KMS-11 (cell line): ENCODE results near the gene AZIN2.
"Not testable (repeated sequence)": the region's sequence is repeated elsewhere in the genome, so short reads cannot be mapped to it uniquely, and the experiment has no call there.

ENCODE experiments used
- H2AFZ ChIP-seq: fragments of 200-600 bp; sonication (generic); 2 replicates; pipeline ENCODE4 v1.6.1; 2016; ENCODE audit warnings: antibody characterized with exemption, mixed run types, low read depth
- H3K27ac ChIP-seq: fragments of 200-600 bp; sonication (generic); 2 replicates; pipeline ENCODE4 v1.6.1; 2016; ENCODE audit warnings: mild to moderate bottlenecking, mixed run types
- H3K27me3 ChIP-seq: fragments of 200-600 bp; sonication (generic); 2 replicates; pipeline ENCODE4 v1.6.1; 2017; ENCODE audit warnings: mild to moderate bottlenecking, low read depth, mixed run types, moderate library complexity; ENCODE audit not compliant: insufficient read depth
- H3K36me3 ChIP-seq: fragments of 200-600 bp; sonication (generic); 2 replicates; pipeline ENCODE4 v1.6.1; 2017; ENCODE audit warnings: mild to moderate bottlenecking, mixed run types; ENCODE audit not compliant: insufficient read depth
- H3K4me1 ChIP-seq: fragments of 200-600 bp; sonication (generic); 2 replicates; pipeline ENCODE4 v1.6.1; 2016; ENCODE audit warnings: mild to moderate bottlenecking, low read depth, mixed run types; ENCODE audit not compliant: poor library complexity, severe bottlenecking
- H3K4me2 ChIP-seq: fragments of 200-600 bp; sonication (generic); 2 replicates; pipeline ENCODE4 v1.7.0; 2016; ENCODE audit warnings: mild to moderate bottlenecking, mixed run types
- H3K4me3 ChIP-seq: fragments of 200-600 bp; sonication (generic); IDR thresholded peaks from 2 replicates; pipeline ENCODE4 v1.6.1; 2017; ENCODE audit warnings: low read depth, low read length, mixed read lengths; ENCODE audit not compliant: insufficient read depth
- H3K79me2 ChIP-seq: fragments of 200-600 bp; sonication (generic); 2 replicates; pipeline ENCODE4 v1.6.1; 2016; ENCODE audit warnings: low read depth, mixed run types; ENCODE audit not compliant: insufficient read depth
- H3K9ac ChIP-seq: fragments of 200-600 bp; sonication (generic); 2 replicates; pipeline ENCODE4 v1.6.1; 2016; ENCODE audit warnings: mild to moderate bottlenecking, mixed run types
- H4K20me1 ChIP-seq: fragments of 200-600 bp; sonication (generic); 2 replicates; pipeline ENCODE4 v1.6.1; 2016; ENCODE audit warnings: mild to moderate bottlenecking, mixed run types; ENCODE audit not compliant: insufficient read depth
- TF ChIP-seq, protein P1 (sequence below): fragments of 200-600 bp; sonication (generic); conservative IDR thresholded peaks from 2 replicates; pipeline ENCODE4 v1.6.1; 2017; ENCODE audit warnings: low read depth, mild to moderate bottlenecking, antibody characterized with exemption, low read length, moderate library complexity, mixed read lengths

Gene AZIN2

GRCh38 chr1:33061834-33062233, 19.1 kb upstream of the AZIN2 start:
- H4K20me1 ChIP-seq = no peaks in the 10 kb centered on the region
- H3K4me2 ChIP-seq = no peak overlapping the region
- no peaks in the 10 kb centered on the region for H3K4me1 ChIP-seq
- no peak overlapping the region for H2AFZ ChIP-seq
- H3K27me3 ChIP-seq = no peaks in the 10 kb centered on the region
- no peaks in the 10 kb centered on the region for H3K79me2 ChIP-seq
- no peak overlapping the region for H3K9ac ChIP-seq
- no peaks in the 10 kb centered on the region for H3K36me3 ChIP-seq
- TF ChIP-seq, protein P1, sequence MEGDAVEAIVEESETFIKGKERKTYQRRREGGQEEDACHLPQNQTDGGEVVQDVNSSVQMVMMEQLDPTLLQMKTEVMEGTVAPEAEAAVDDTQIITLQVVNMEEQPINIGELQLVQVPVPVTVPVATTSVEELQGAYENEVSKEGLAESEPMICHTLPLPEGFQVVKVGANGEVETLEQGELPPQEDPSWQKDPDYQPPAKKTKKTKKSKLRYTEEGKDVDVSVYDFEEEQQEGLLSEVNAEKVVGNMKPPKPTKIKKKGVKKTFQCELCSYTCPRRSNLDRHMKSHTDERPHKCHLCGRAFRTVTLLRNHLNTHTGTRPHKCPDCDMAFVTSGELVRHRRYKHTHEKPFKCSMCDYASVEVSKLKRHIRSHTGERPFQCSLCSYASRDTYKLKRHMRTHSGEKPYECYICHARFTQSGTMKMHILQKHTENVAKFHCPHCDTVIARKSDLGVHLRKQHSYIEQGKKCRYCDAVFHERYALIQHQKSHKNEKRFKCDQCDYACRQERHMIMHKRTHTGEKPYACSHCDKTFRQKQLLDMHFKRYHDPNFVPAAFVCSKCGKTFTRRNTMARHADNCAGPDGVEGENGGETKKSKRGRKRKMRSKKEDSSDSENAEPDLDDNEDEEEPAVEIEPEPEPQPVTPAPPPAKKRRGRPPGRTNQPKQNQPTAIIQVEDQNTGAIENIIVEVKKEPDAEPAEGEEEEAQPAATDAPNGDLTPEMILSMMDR = no peak
- no peak overlapping the region for H3K4me3 ChIP-seq
- H3K27ac ChIP-seq = no peak overlapping the region

DNA sequence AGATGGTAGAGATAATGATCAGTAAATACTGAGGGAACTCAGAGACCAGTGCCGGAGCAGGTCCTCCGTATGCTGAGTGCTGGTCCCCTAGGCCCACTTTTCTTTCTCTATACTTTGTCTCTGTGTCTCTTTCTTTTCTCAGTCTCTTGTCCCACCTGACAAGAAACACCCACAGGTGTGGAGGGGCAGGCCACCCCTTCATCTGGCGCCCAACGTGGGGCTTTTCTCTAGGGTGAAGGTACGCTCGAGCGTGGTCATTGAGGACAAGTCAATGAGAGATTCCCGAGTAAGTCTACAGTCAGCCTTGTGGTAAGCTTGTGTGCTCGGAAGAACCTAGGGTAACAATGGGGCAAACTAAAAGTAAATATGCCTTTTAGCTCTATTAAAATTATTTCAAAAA, 16.7 kb upstream of the AZIN2 start:
- H2AFZ ChIP-seq, H3K4me2 ChIP-seq, H3K4me1 ChIP-seq, H3K27ac ChIP-seq, H3K9ac ChIP-seq, H3K36me3 ChIP-seq, H4K20me1 ChIP-seq, H3K79me2 ChIP-seq, H3K4me3 ChIP-seq, H3K27me3 ChIP-seq: not testable (repeated sequence)

GRCh38 chr1:33065301-33065700, 15.7 kb upstream of the AZIN2 start:
- no peak overlapping the region for H3K4me2 ChIP-seq
- no peaks in the 10 kb centered on the region for H3K4me1 ChIP-seq
- no peaks in the 10 kb centered on the region for H3K36me3 ChIP-seq
- no peaks in the 10 kb centered on the region for H4K20me1 ChIP-seq
- no peak overlapping the region for H3K4me3 ChIP-seq
- TF ChIP-seq, protein P1 = no peak
- H3K79me2 ChIP-seq = no peaks in the 10 kb centered on the region
- no peak overlapping the region for H3K9ac ChIP-seq
- 0 out of 2 replicates have a peak, but pooled peaks cover 4% of the 10 kb centered on the region for H3K27me3 ChIP-seq
- H3K27ac ChIP-seq = no peak overlapping the region
- H2AFZ ChIP-seq = no peak overlapping the region

DNA sequence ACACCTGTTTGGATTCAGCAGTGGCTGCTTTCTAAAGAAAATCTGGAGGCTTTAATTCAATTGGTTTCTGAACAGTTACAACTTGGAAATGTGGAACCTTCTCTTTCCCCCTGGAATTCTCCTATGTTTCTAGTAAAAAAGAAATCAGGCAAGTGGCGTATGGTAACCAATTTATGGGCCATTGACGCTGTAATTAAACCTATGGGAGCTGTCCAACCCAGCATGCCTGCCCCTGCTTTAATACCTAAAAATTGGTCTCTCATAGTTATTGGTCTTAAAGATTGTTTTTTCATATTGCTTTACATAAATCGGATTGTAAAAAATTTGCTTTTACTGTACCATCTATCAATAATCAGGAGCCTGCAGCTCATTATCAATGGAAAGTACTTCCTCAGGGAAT, 14.5 kb upstream of the AZIN2 start:
- not testable (repeated sequence) for H3K4me3 ChIP-seq, H4K20me1 ChIP-seq, H3K9ac ChIP-seq, H3K79me2 ChIP-seq, H3K4me2 ChIP-seq, H3K36me3 ChIP-seq, H2AFZ ChIP-seq, H3K4me1 ChIP-seq, H3K27me3 ChIP-seq, H3K27ac ChIP-seq

DNA sequence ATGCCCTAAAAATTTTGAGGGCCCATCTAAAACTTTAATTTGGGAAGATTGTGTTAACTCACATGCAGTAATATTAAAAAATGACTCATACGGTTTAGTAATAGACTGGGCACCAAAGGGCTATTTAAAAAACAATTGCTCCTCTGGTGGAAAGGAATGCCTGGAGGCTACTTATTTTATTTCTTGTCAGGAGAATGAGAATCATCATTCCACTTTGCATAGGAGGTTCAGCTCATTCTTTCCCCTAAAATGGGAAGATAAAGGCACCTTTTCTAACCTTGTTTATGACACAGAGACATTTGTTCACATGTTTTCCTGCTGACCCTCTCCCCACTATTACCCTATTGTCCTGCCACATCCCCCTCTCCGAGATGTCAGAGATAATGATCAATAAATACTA, 12.8 kb upstream of the AZIN2 start:
- not testable (repeated sequence) for H3K4me2 ChIP-seq, H3K9ac ChIP-seq, H2AFZ ChIP-seq, H3K27me3 ChIP-seq, H4K20me1 ChIP-seq, H3K27ac ChIP-seq, H3K4me1 ChIP-seq, H3K36me3 ChIP-seq, H3K79me2 ChIP-seq, H3K4me3 ChIP-seq

DNA sequence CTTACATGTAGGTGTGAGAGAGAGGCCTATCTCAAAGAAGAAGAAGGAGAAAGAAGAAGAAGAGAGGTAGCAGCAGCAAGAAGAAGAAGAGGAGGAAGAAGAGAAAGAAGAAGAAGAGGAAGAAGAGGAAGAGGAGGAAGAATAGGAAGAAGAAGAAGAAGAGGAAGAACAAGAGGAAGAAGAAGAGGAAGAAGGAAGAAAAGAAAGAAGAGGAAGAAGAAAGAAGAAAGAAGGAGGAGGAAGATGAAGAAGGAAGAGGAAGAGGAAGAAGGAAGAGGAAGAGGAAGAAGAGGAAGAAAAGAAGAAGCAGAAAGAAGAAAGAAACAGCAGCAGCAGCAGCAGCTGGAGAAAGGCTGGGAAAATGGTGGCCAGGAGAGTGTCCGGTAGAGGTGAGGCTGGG, 10.3 kb upstream of the AZIN2 start:
- H3K4me1 ChIP-seq = peaks cover 9% of the 10 kb centered on the region
- no peak overlapping the region for H3K27ac ChIP-seq
- H3K79me2 ChIP-seq = no peaks in the 10 kb centered on the region
- no peak overlapping the region for H2AFZ ChIP-seq
- H3K9ac ChIP-seq = no peak overlapping the region
- no peak overlapping the region for H3K4me3 ChIP-seq
- 0 out of 2 replicates have a peak, but pooled peaks cover 4% of the 10 kb centered on the region for H3K27me3 ChIP-seq
- H3K4me2 ChIP-seq = no peak overlapping the region
- TF ChIP-seq, protein P1 = no peak
- H4K20me1 ChIP-seq = no peaks in the 10 kb centered on the region
- H3K36me3 ChIP-seq = no peaks in the 10 kb centered on the region
